Activated CD8-positive, alpha-beta memory T cell treated with anti-CD3 and anti-CD28 coated beads for 4 hours (primary cell): ENCODE results near the gene METRNL.
"Not testable (repeated sequence)": the region's sequence is repeated elsewhere in the genome, so short reads cannot be mapped to it uniquely, and the experiment has no call there.

Experiments used
- DNase-seq, 2 donors: peaks; one replicate each; pipeline ENCODE4 v3.0.0-alpha.2; 2020; ENCODE audit warnings: low read depth in 2 of 2

The METRNL gene

GRCh38 chr17:83138820-83139219 lies 59.4 kb downstream of the METRNL start:
- no peak for DNase-seq

GRCh38 chr17:83139541-83140248 lies 60.3 kb downstream of the METRNL start:
- DNase-seq: not testable (repeated sequence)

- DNase-seq: not testable (repeated sequence)
Measured at GRCh38 chr17:83140249-83140566, 60.8 kb downstream of the METRNL start.

GRCh38 chr17:83142619-83143018 lies 63.2 kb downstream of the METRNL start:
- DNase-seq: no peak

- DNase-seq: no peak
Measured at GRCh38 chr17:83143817-83144231, 64.4 kb downstream of the METRNL start.
